Mucosa of descending colon (tissue), 3 donors: ENCODE measurements around the gene ZNF330. TPM values are rescaled to one million over a fixed set of nuclear protein-coding genes. Genes with fewer than 3 reads are reported as not detected.

Source experiments
- ATAC-seq: fragments of 200-7000 bp; cut with Tn5 transposase; one replicate; pipeline ENCODE4 v1.9.1; 2020; ENCODE audit warnings: mild to moderate bottlenecking, moderate library complexity
- DNase-seq, 3 donors: peaks; one replicate each; pipeline ENCODE4 v3.0.0-alpha.2; 2020
- H3K36me3 ChIP-seq: fragments of 200-600 bp; one replicate; pipeline ENCODE4 v1.8.0; 2021; ENCODE audit warnings: low read depth, mild to moderate bottlenecking
- H3K4me1 ChIP-seq: fragments of 200-600 bp; one replicate; pipeline ENCODE4 v1.8.0; 2021; ENCODE audit warnings: low read depth, mild to moderate bottlenecking
- H3K4me3 ChIP-seq: fragments of 200-600 bp; one replicate; pipeline ENCODE4 v1.8.0; 2021; ENCODE audit warnings: mild to moderate bottlenecking
- H3K9me3 ChIP-seq: fragments of 200-600 bp; one replicate; pipeline ENCODE4 v1.8.0; 2021; ENCODE audit warnings: mild to moderate bottlenecking
- CTCF ChIP-seq: fragments of 200-600 bp; IDR thresholded peaks from one replicate; pipeline ENCODE4 v1.8.0; 2022; ENCODE audit warnings: antibody characterized with exemption, mild to moderate bottlenecking
- intact Hi-C, 2 donors: fragments of 100-400 bp; cut with DNase I in 1 of 2; cut with micrococcal nuclease in 1 of 2; formaldehyde crosslinking; loops; one replicate each; pipeline versions ENCODE4 v1.11.0 to v1.11.1; 2022; cut with DNase I, micrococcal nuclease
- total RNA-seq, 3 donors: library from RNA; stranded (reverse); fragmentation: NEBNext Ultra II Directional in 2 of 3; extraction: Animal tissue kit (Norgen Biotek cat#: 25700) in 2 of 3; gene quantifications; one replicate each; pipeline versions ENCODE4 v1.2.1 to v1.2.4, GENCODE V29; 2021 to 2023
- donor health status: DM: no; HTN: no; CAD: no; lungs with moderate emphysema.
- donor health status: DM: no; HTN: no; CAD: no.
- donor health status: DM: no; HTN: yes; CAD: no.

ZNF330 gene
- total RNA-seq, 3 donors from 2014 or later: 24.8 to 39.5 (median 24.9) TPM

GRCh38 chr4:141254326-141254725 lies 33.6 kb downstream of the ZNF330 start:
- no peak overlapping the region for H3K4me3 ChIP-seq
- no peak for TF ChIP-seq CTCF
- H3K9me3 ChIP-seq: no peaks in the 10 kb centered on the region
- DNase-seq (no peak), ATAC-seq (no peak)
- no peaks in the 10 kb centered on the region for H3K4me1 ChIP-seq
- no peaks in the 10 kb centered on the region for H3K36me3 ChIP-seq
- intact Hi-C loops: no loop called here

GRCh38 chr4:141255016-141255415 lies 34.3 kb downstream of the ZNF330 start:
- Histone ChIP-seq H3K36me3 (no peaks in the 10 kb centered on the region), H3K9me3 (no peaks in the 10 kb centered on the region), H3K4me3 (no peak overlapping the region), H3K4me1 (no peaks in the 10 kb centered on the region)
- no peak for ATAC-seq
- no peak for DNase-seq
- TF ChIP-seq CTCF: no peak
- intact Hi-C loops: no loop called here

- intact Hi-C loops: no loop called here
- DNase-seq (no peak), ATAC-seq (no peak)
- Histone ChIP-seq H3K9me3 (no peaks in the 10 kb centered on the region), H3K36me3 (no peaks in the 10 kb centered on the region), H3K4me1 (no peaks in the 10 kb centered on the region), H3K4me3 (no peak overlapping the region)
- TF ChIP-seq CTCF: no peak
Measured at GRCh38 chr4:141258558-141258957, 37.9 kb downstream of the ZNF330 start.

- no peaks in the 10 kb centered on the region for H3K4me1 ChIP-seq
- no peak for TF ChIP-seq CTCF
- no peak overlapping the region for H3K4me3 ChIP-seq
- no peak for ATAC-seq
- DNase-seq: no peak
- intact Hi-C loops: no loop called here
- no peaks in the 10 kb centered on the region for H3K9me3 ChIP-seq
- no peaks in the 10 kb centered on the region for H3K36me3 ChIP-seq
Measured at GRCh38 chr4:141275834-141276233, 55.1 kb downstream of the ZNF330 start.

- no peak overlapping the region for H3K4me3 ChIP-seq
- intact Hi-C loops: no loop called here
- no peaks in the 10 kb centered on the region for H3K9me3 ChIP-seq
- DNase-seq (no peak), ATAC-seq (no peak)
- H3K36me3 ChIP-seq: no peaks in the 10 kb centered on the region
- H3K4me1 ChIP-seq: no peaks in the 10 kb centered on the region
- no peak for TF ChIP-seq CTCF
Measured at GRCh38 chr4:141283152-141283551, 62.5 kb downstream of the ZNF330 start.

- no peak overlapping the region for H3K4me3 ChIP-seq
- ATAC-seq: no peak
- no peak for DNase-seq
- intact Hi-C loops: no loop called here
- H3K4me1 ChIP-seq: no peaks in the 10 kb centered on the region
- no peaks in the 10 kb centered on the region for H3K36me3 ChIP-seq
- no peak for TF ChIP-seq CTCF
- no peaks in the 10 kb centered on the region for H3K9me3 ChIP-seq
Measured at GRCh38 chr4:141283563-141283962, 62.9 kb downstream of the ZNF330 start.
